Fibroblast of upper back skin (primary cell): Measurements from ENCODE around the gene TSHZ2.
"Not testable (repeated sequence)": the region's sequence is repeated elsewhere in the genome, so short reads cannot be mapped to it uniquely, and the experiment has no call there.

ENCODE experiments used
- DNase-seq: peaks from one replicate; pipeline ENCODE4 v3.0.0-alpha.2; 2013

The TSHZ2 gene

DNA sequence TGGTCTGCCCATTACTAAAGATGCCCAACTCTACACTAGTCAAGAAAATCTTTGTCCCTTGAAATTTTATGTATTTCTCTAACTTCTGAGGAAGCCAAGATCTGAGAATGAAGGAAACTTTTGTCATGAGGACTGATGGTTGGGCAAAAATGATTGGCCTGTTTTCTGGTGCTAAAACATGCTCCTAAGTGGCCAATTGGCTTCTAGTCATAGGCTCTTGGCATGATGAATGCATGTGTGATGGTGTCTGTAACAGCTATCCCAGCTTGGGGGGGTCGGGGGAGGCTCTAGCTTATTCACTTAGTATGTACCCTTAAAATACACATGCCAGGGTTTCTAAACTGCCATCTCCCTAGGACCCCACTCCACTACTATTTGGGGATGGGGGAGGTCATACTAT lies 392.9 kb downstream of the TSHZ2 start:
- DNase-seq: no peak

DNA sequence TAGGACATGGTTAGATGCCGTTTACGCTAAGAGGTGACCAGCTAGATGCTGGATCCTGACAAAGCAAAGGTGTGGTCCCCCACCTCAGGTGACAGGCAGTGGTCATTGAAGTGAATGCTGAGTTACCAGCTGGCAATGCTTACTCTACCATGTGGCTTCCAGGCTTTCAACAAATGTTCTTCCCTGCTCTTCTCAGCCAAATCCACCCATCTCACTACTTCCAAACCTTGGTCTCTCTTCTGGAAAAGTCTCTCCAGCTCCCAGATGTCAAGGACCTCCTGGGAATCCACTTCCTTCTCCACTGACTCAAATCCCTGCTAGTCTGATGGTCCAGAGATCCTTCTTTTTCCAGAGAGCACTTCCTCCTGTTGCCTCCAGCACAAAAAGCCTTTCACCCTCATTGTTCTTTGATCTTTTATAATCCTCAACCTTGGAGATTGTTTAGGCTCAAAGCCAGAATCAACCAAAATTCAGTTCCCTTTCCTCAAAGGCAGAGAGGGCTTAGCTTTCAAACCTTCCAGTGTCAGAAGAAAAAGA lies 393.4 kb downstream of the TSHZ2 start:
- DNase-seq: no peak

- DNase-seq: not testable (repeated sequence)
These were observed 394.8 kb downstream of the TSHZ2 start for GRCh38 chr20:53366928-53367327.

DNA sequence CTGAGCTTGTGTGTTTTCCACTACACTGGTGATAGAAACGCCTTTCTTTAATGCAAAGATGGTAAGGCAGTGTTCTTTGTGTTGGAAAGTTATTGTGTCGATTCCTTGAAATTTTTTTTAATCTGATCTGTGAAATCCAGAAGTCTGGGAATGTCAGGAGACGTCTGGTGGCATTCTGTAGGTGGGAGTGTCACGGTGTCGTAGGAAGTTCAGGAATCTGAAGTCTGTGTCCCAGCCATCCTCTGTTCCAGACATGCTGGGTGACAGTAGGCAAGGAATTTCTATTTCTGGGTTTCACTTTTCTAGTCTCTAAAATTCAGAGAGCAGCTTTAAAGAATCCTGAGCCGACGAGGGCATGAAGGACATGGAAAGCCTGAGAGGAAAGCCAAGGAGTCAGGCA lies 397.7 kb downstream of the TSHZ2 start:
- no peak for DNase-seq

- no peak for DNase-seq
These were observed 398.3 kb downstream of the TSHZ2 start for GRCh38 chr20:53370345-53370961.

DNA sequence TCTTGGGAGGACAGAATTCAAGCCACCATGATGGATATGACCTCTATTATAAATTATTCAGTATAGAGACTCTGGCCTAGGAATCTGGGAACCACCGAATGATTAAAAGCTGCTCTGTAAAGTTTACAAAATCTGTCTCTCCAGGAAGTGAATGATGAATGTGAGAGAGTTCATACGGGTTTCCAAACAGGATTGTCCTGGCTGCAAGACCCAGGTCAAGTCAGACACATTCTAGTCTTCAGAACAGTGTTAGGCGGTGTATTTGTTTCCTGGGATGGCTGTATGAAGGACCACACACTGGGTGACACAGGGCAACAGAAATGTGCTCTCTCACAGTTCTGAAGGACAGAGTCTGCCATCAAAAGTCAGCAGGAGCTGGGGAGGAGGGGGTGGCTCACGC lies 399.1 kb downstream of the TSHZ2 start:
- no peak for DNase-seq

- no peak for DNase-seq
These were observed 403.9 kb downstream of the TSHZ2 start for GRCh38 chr20:53376021-53376420.

GRCh38 chr20:53379014-53379832 lies 407.1 kb downstream of the TSHZ2 start:
- DNase-seq: no peak

- no peak for DNase-seq
These were observed 407.6 kb downstream of the TSHZ2 start for GRCh38 chr20:53379833-53380120.

GRCh38 chr20:53381568-53382262 lies 409.6 kb downstream of the TSHZ2 start:
- no peak for DNase-seq

DNA sequence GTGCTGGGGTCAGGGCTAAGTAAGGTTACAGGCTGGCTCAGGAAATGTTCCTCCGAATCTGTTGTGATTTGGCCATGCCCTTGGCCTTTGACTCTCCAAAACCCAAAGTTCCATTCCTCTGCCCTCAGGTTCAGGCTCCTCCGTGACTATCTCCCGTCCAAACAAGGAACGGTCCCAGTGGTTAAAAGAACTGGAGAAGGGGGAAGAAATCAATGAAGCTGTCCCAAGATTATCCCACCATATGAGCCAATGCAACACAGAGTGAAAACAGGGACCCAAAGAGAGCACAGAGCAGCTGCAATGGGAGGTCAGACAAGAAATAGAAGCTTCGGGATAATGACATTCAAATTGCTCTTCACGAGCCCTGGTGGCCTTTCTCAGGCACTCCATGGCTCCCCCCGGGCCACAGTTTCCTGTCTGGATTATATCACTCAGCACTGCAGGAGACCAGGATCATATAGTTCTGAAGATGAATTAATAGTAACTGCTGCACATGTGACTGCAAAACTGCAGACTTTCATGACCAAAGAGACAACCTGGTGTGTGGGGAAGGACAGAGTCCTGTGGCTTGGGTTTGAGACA lies 410.2 kb downstream of the TSHZ2 start:
- no peak for DNase-seq

DNA sequence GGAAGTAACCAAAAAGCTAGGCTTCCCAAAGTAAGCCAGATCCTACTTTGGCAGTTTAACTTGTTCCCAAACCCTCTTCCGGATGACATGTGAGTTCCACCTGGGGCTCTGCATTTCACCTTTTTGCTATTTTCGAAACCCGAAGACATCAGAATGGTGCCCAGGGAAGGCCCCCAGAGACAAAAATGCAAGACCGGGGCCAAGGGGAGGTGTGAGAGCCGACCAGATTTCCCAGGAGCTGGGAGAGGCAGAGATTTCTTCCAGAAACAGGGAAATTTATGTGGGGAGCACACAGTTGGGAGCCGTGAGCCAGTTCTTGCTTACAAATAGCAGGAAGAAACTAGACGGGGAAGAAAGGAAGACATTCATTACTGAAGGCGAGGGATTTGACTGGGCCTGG lies 411.8 kb downstream of the TSHZ2 start:
- no peak for DNase-seq

DNA sequence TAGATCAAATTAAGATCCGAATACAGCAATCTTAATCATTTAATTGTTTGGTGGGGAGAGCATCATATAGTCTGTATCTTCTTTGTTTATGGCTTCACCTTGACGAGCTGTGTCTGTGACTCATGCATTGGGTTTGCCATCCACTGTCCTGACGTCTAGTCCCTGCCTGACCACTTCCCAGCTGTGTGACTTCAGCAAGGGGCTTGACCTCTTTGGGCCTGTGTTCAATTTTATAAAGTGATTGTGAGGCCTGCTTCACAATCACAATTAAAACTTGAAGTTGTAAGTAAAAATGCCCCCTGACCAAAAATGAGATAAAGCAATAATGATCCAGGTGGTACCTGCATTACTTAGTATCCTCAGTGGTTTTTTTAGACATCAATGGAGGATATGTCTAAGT lies 412.2 kb downstream of the TSHZ2 start:
- no peak for DNase-seq

GRCh38 chr20:53385941-53386767 lies 414.0 kb downstream of the TSHZ2 start:
- DNase-seq: no peak

- no peak for DNase-seq
These were observed 416.0 kb downstream of the TSHZ2 start for GRCh38 chr20:53387983-53388675.

GRCh38 chr20:53389516-53390300 lies 417.6 kb downstream of the TSHZ2 start:
- no peak for DNase-seq

GRCh38 chr20:53390770-53391169 lies 418.6 kb downstream of the TSHZ2 start:
- DNase-seq: peak; percentile 16

DNA sequence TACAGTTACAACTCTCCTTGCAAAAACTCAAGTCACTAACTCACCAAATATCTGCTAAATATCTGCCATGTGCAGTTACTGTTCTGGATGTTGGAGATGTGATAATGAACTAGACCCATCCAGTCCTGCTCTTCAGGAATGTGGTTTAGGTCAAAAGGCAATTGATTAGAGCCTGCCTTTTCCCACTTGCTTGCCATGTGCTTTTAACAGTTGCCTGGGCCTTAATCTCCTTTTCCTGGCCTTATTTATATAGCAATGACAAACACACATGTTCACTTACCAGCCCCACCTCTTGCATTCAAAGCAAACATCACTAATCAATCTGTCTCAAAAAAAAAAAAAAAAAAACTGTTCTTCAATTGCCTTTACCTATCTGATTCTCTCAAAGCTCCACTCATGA lies 422.3 kb downstream of the TSHZ2 start:
- no peak for DNase-seq

DNA sequence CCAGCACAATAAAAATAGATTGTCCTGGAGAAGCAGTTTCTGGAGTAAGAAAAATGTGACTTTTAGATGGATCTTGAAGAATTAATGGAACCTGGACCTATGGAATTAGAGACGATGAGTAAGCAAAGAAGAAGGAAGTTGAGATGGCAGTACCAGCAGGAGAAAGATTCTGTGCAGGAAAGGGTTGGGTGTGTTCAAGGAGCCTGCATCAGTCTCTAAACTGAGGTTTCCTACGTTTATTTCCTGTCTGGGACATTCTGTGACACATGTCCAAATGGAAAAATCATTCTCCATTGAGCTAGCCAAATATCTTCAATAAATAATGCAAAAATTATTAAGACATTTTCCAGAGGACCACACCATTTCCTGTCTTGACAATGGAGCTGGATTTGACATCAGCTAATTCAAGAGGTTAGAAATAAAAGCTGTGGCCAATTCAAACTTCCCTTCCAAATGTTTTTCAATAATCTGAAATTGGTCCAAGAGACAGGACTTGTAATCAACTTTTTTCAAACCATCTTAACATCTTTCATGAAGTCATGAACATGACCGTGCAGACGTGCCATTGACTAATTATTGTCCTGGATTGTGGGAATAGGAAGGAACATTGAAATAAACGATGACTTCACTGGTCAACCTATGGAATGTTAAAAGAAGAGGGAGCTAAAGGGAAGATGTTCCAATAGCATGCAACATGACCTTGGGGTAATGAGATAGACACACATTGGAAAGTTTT lies 423.2 kb downstream of the TSHZ2 start:
- no peak for DNase-seq

DNA sequence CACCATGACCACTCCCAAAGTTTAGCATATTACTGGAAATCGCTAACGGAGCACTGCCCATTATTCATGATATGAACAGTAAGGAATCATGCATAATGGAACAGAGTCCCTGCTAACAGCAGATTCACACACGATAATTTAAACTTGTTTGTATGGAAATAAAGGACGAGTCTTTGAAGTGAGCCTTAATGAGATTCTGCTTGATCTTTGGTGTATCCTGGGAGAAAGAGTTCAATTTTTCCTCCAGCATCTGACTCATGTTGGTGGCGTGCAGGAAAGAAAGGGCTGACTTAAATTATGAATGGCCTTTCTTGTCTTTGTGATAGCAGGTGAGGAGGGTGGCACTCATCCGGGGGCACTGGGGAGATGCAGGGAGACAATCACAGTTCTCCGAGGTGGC lies 426.9 kb downstream of the TSHZ2 start:
- DNase-seq: no peak
